IPS-18c (cell line): ENCODE data around the gene TEX48.

ENCODE experiments used
- H3K4me3 ChIP-seq: 2 replicates; pipeline ENCODE4 v1.7.0; 2013; ENCODE audit warnings: low read depth, mild to moderate bottlenecking, low read length, moderate library complexity; ENCODE audit not compliant: insufficient read depth
- H3K9me3 ChIP-seq: one replicate; pipeline ENCODE4 v1.6.1; 2013; ENCODE audit warnings: mild to moderate bottlenecking, low read length, moderate library complexity; ENCODE audit not compliant: control insufficient read depth, insufficient read depth

Gene TEX48

GRCh38 chr9:114681594-114682332 lies at the start of gene TEX48:
Gene TEX48, minus strand, starts transcription at chr9:114682192. Its CDS starts 10,469 bp downstream, at chr9:114671723.
- Histone ChIP-seq H3K9me3 (no peaks in the 10 kb centered on the region), H3K4me3 (no peak within 1 kb of the TSS)

GRCh38 chr9:114731701-114732100 lies 49.7 kb upstream of the TEX48 start:
- no peak overlapping the region for H3K4me3 ChIP-seq
- H3K9me3 ChIP-seq = no peaks in the 10 kb centered on the region

GRCh38 chr9:114729706-114730105 lies 47.7 kb upstream of the TEX48 start:
- Histone ChIP-seq H3K9me3 (no peaks in the 10 kb centered on the region), H3K4me3 (no peak overlapping the region)

- H3K4me3 ChIP-seq = no peak overlapping the region
- H3K9me3 ChIP-seq = no peaks in the 10 kb centered on the region
Measured at GRCh38 chr9:114725930-114726329, 43.9 kb upstream of the TEX48 start.

GRCh38 chr9:114724744-114725143 lies 42.8 kb upstream of the TEX48 start:
- H3K9me3 ChIP-seq = no peaks in the 10 kb centered on the region
- no peak overlapping the region for H3K4me3 ChIP-seq

- Histone ChIP-seq H3K4me3 (no peak overlapping the region), H3K9me3 (no peaks in the 10 kb centered on the region)
Measured at GRCh38 chr9:114723931-114724330, 41.9 kb upstream of the TEX48 start.

- no peak overlapping the region for H3K4me3 ChIP-seq
- no peaks in the 10 kb centered on the region for H3K9me3 ChIP-seq
Measured at GRCh38 chr9:114722937-114723620, 41.1 kb upstream of the TEX48 start.

GRCh38 chr9:114722081-114722621 lies 40.2 kb upstream of the TEX48 start:
- Histone ChIP-seq H3K9me3 (no peaks in the 10 kb centered on the region), H3K4me3 (no peak overlapping the region)

GRCh38 chr9:114721491-114722079 lies 39.6 kb upstream of the TEX48 start:
- Histone ChIP-seq H3K4me3 (no peak overlapping the region), H3K9me3 (no peaks in the 10 kb centered on the region)

- no peak overlapping the region for H3K4me3 ChIP-seq
- no peaks in the 10 kb centered on the region for H3K9me3 ChIP-seq
Measured at GRCh38 chr9:114720086-114720676, 38.2 kb upstream of the TEX48 start.

- no peak overlapping the region for H3K4me3 ChIP-seq
- H3K9me3 ChIP-seq = no peaks in the 10 kb centered on the region
Measured at GRCh38 chr9:114719290-114719689, 37.3 kb upstream of the TEX48 start.

GRCh38 chr9:114718801-114719221 lies 36.8 kb upstream of the TEX48 start:
- no peaks in the 10 kb centered on the region for H3K9me3 ChIP-seq
- no peak overlapping the region for H3K4me3 ChIP-seq

- Histone ChIP-seq H3K4me3 (no peak overlapping the region), H3K9me3 (no peaks in the 10 kb centered on the region)
Measured at GRCh38 chr9:114717908-114718486, 36.0 kb upstream of the TEX48 start.

- Histone ChIP-seq H3K4me3 (no peak overlapping the region), H3K9me3 (no peaks in the 10 kb centered on the region)
Measured at GRCh38 chr9:114709636-114710035, 27.6 kb upstream of the TEX48 start.

- H3K9me3 ChIP-seq = no peaks in the 10 kb centered on the region
- no peak overlapping the region for H3K4me3 ChIP-seq
Measured at GRCh38 chr9:114706711-114707110, 24.7 kb upstream of the TEX48 start.

- Histone ChIP-seq H3K4me3 (no peak overlapping the region), H3K9me3 (no peaks in the 10 kb centered on the region)
Measured at GRCh38 chr9:114701988-114702387, 20.0 kb upstream of the TEX48 start.

GRCh38 chr9:114697951-114698351 lies 16.0 kb upstream of the TEX48 start:
- H3K4me3 ChIP-seq = no peak overlapping the region

More at GRCh38 chr9:114697951-114698351, 16.0 kb upstream of the TEX48 start:
- H3K9me3 ChIP-seq = no peaks in the 10 kb centered on the region
